ENCODE data around the gene ALMS1.

- TF ChIP-seq POLR2AphosphoS5 (IDR thresholded peaks at IDR 0.05; ENCODE audit: low read depth, low read length) (no peak), SIN3A (IDR thresholded peaks at IDR 0.05; ENCODE audit: borderline replicate concordance, insufficient read depth, low read depth, low read length) (no peak), CTCF (IDR thresholded peaks at IDR 0.05) (no peak), REST (IDR thresholded peaks at IDR 0.05; ENCODE audit: insufficient read depth in 1 of 2, low read depth in 2 of 2, low read length in 1 of 2) (no peak)
These were observed 9.0 kb upstream of the ALMS1 start for GRCh38 chr2:73376681-73377080.

Measured in Panc1 (cell line).